ENCODE measurements around the gene FAAH. TPM values are rescaled to one million over a fixed set of nuclear protein-coding genes. Genes with fewer than 3 reads are reported as not detected.

Gene FAAH
- polyA plus RNA-seq, 1 of the 3 experiments (the other 2 are of a cell fraction) = 1.2 TPM

GRCh38 chr1:46393510-46393909, 607 bp upstream of the FAAH start:
- WGBS (ENCODE audit: low lambda C conversion rate) = 52% methylated on average over 12 of the region's 12 CpGs
- Histone ChIP-seq H3K79me2 (ENCODE audit: insufficient read depth) (no peaks in the 10 kb centered on the region), H3K27ac (ENCODE audit: low read depth in 2 of 2, low read length in 1 of 2) (no peak overlapping the region), H3K27me3 (ENCODE audit: insufficient read depth) (no peaks in the 10 kb centered on the region), H3K4me2 (no peak overlapping the region), H3K36me3 (replicated peaks in 1 of 2; ENCODE audit: control insufficient read depth in 1 of 2, insufficient read depth in 2 of 2, low read length in 1 of 2) (no peaks in the 10 kb centered on the region), H4K20me1 (ENCODE audit: insufficient read depth) (no peaks in the 10 kb centered on the region), H3K4me3 (ENCODE audit: low read depth in 2 of 2, low read length in 1 of 2) (no peak overlapping the region; a peak in 1 of 4 replicates), H2AFZ (ENCODE audit: low read depth) (no peak overlapping the region), H3F3A (replicated peaks; ENCODE audit: insufficient read depth) (no peaks in the 10 kb centered on the region), H3K9me2 (no peaks in the 10 kb centered on the region), H3K4me1 (ENCODE audit: control insufficient read depth in 1 of 2, insufficient read depth in 2 of 2, low read depth in 1 of 2, low read length in 1 of 2) (peaks cover 0 to 6% of the 10 kb centered on the region in 2 experiments; a peak in 1 of 4 replicates), H3K9ac (no peak overlapping the region), H3K9me3 (peaks cover 7% of the 10 kb centered on the region; the same call in 1 of the 2 replicates)
- ChIA-PET CTCF (interaction anchor here (1.9 kb wide), 1 partner anchor 12 kb away, joined by 6 read pairs; no protein-coding TSS in a partner anchor), POLR2A (no interaction called here)
- DNase-seq = peak; percentile 6
- TF ChIP-seq CHD2 (IDR thresholded peaks at IDR 0.05; ENCODE audit: low read length, partially characterized antibody) (no peak), MEF2A (IDR thresholded peaks at IDR 0.05; ENCODE audit: borderline replicate concordance, low read depth) (no peak), NRF1 (IDR thresholded peaks at IDR 0.05; ENCODE audit: low read depth, low read length) (no peak), MXI1 (IDR thresholded peaks at IDR 0.05; ENCODE audit: low read depth, low read length) (no peak), RCOR1 (IDR thresholded peaks at IDR 0.05; ENCODE audit: low read length) (no peak), TAF1 (IDR thresholded peaks at IDR 0.05; ENCODE audit: borderline replicate concordance, low read depth, low read length) (no peak), CTCF (IDR thresholded peaks at IDR 0.05) (no peak), FOXJ3 (CRISPR knock-in tag; IDR thresholded peaks at IDR 0.05) (no peak), USF2 (IDR thresholded peaks at IDR 0.05; ENCODE audit: borderline replicate concordance, low read depth, low read length) (no peak), GATA2 (CRISPR knock-in tag; IDR thresholded peaks at IDR 0.05) (no peak), RAD21 (IDR thresholded peaks at IDR 0.05; ENCODE audit: low read length) (no peak)

- no peak overlapping the region for H3K27ac ChIP-seq (ENCODE audit: low read depth in 2 of 2, low read length in 1 of 2)
- H3K27me3 ChIP-seq (ENCODE audit: insufficient read depth) = no peaks in the 10 kb centered on the region
- H3K9me2 ChIP-seq = no peaks in the 10 kb centered on the region
- ChIA-PET CTCF (interaction anchor here (0.7 to 1.9 kb wide), 2 partner anchors 11 to 52 kb away, joined by 3 to 6 read pairs; no protein-coding TSS in a partner anchor), POLR2A (no interaction called here)
- H3K4me2 ChIP-seq = no peak overlapping the region
- no peak overlapping the region for H2AFZ ChIP-seq (ENCODE audit: low read depth)
- no peaks in the 10 kb centered on the region for H3K36me3 ChIP-seq (replicated peaks in 1 of 2; ENCODE audit: control insufficient read depth in 1 of 2, insufficient read depth in 2 of 2, low read length in 1 of 2)
- H3K9me3 ChIP-seq = peaks cover 7% of the 10 kb centered on the region; the same call in 1 of the 2 replicates
- no peak overlapping the region for H3K4me3 ChIP-seq (ENCODE audit: low read depth in 2 of 2, low read length in 1 of 2)
- H3F3A ChIP-seq (replicated peaks; ENCODE audit: insufficient read depth) = no peaks in the 10 kb centered on the region
- H3K9ac ChIP-seq = no peak overlapping the region
- TF ChIP-seq POLR2AphosphoS5 (IDR thresholded peaks at IDR 0.05; ENCODE audit: low read depth, low read length) = no peak
- no peak for TF ChIP-seq SIN3A (IDR thresholded peaks at IDR 0.05; ENCODE audit: borderline replicate concordance, low read depth, low read length)
- no peak for TF ChIP-seq SMC3 (IDR thresholded peaks at IDR 0.05; ENCODE audit: low read depth, low read length)
- TF ChIP-seq USF2 (IDR thresholded peaks at IDR 0.05; ENCODE audit: borderline replicate concordance, low read depth, low read length) = no peak
- H3K79me2 ChIP-seq (ENCODE audit: insufficient read depth) = no peaks in the 10 kb centered on the region
- WGBS (ENCODE audit: low lambda C conversion rate) = 91% methylated on average over 17 of the region's 17 CpGs
- peaks cover 0 to 6% of the 10 kb centered on the region in 2 experiments; a peak in 1 of 4 replicates for H3K4me1 ChIP-seq (ENCODE audit: control insufficient read depth in 1 of 2, insufficient read depth in 2 of 2, low read depth in 1 of 2, low read length in 1 of 2)
- H4K20me1 ChIP-seq (ENCODE audit: insufficient read depth) = no peaks in the 10 kb centered on the region
- no peak for DNase-seq
Observed at GRCh38 chr1:46394872-46395465, 852 bp downstream of the FAAH start.
